Measurements from ENCODE around the gene FBN1.

FBN1 gene

GRCh38 chr15:48371550-48371949 is 274.0 kb downstream of the FBN1 start:
- DNase-seq (ENCODE audit: low read depth in 2 of 2): no peak

GRCh38 chr15:48370460-48370859 is 275.0 kb downstream of the FBN1 start:
- no peak for DNase-seq (ENCODE audit: low read depth in 2 of 2)

DNA sequence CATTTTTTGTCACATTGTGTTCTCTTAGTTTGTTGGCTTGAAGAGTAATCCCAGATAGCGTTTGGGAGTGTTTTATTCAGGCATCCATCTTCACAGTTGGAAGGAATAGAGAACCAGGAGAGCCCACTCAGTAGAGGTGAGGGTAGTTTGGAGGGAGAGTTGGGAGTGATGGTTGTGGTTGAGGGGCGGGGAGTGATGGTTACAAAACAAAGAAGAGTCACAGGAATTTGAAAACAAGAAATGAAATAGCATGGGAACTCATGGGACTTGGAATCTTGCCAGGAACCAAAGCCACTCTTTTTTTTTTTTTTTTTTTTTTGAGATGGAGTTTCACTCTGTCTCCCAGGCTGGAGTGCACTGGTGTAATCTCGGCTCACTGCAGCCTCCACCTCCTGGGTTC is 278.0 kb downstream of the FBN1 start:
- DNase-seq (ENCODE audit: low read depth in 2 of 2): no peak

DNA sequence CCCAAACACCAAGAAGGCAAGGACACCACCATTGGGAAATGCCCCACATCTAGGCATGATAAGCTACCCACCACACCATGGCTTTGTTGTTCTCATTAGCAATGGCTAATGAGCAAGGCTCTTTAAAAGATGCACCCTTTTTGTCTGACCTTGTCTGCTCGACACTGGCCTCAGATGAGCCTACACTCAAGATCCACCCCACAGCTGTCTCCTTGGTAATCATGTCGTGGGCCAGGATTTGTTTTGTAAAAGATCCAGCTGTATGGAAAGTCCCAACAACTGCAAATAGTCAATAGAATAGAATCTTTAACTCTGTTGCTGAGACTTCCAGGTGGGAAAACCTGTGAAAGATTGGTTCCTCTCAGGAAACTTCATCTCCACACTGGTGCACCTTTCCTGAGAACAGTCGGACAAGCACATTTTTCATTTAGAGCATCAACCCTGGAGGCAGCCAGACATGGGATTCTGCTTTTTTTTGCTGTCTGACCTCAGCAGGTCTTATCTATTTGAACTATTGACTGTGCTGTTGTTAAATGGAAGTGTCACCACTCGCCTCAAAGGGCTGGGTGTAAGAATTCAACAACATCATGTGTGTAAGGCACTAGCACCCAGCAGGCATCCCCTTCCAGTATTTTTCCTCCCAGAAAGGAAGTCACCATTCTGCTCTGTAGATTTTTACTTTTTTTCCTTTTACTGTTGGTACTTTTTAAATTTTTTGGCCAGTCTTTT is 278.8 kb downstream of the FBN1 start:
- no peak for DNase-seq (ENCODE audit: low read depth in 2 of 2)

DNA sequence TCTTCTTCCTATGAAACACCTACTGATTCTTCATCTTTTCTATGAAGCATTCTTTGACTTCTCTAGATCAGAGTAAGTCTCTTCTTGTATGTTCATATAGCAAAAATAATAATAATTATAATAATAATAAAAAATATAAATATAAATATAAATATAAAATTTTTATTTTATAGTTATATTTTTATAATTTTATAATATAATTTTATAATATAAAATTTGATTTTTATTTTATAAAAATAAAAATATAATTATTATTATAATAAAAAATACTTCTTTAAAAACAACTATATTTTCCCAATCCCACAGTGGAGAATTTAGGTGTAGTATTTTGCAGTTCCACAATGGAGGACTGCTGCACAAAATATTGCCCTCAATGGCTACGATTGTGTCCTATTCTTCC is 279.9 kb downstream of the FBN1 start:
- DNase-seq (ENCODE audit: low read depth in 2 of 2): no peak

DNA sequence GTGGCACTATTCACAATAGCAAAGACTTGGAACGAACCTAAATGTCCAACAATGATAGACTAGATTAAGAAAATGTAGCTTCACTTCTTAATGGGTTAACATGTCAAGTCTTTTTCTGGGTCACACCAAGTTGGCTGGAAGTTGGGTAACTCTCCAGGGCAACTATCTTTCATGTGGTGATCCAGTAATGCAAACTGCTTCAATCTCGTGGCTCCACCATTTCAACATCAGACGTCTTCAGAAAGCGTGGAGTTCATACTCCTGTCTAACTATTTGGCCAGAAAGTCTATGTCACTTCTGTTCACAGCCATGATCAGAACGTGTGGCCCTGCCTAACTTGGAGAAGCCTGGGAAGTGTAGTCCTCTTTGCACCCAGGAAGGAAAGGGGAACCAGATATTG is 282.0 kb downstream of the FBN1 start:
- no peak for DNase-seq (ENCODE audit: low read depth in 2 of 2)

- DNase-seq (ENCODE audit: low read depth in 2 of 2): no peak
These were observed 283.8 kb downstream of the FBN1 start for GRCh38 chr15:48361685-48362084.

- DNase-seq (ENCODE audit: low read depth in 2 of 2): no peak
These were observed 284.7 kb downstream of the FBN1 start for GRCh38 chr15:48360841-48361240.

All from stimulated activated CD4-positive, alpha-beta T cell treated with anti-CD3 and anti-CD28 coated beads, Interleukin-1b, Interleukin-23, amount 100 ng/mL, for 1 hour (primary cell).